GM18909 (cell line): ENCODE data around the gene CROCC2.

ENCODE experiments used
- ATAC-seq: cut with Tn5 transposase; IDR thresholded peaks from one replicate; pipeline ENCODE4 v1.9.1; 2021; ENCODE audit warnings: mild to moderate bottlenecking; ENCODE audit not compliant: unreplicated experiment, poor library complexity

CROCC2 gene

GRCh38 chr2:240875228-240876034 lies 30.7 kb upstream of the CROCC2 start:
- no peak for ATAC-seq

GRCh38 chr2:240876035-240876474 lies 30.1 kb upstream of the CROCC2 start:
- ATAC-seq = no peak

GRCh38 chr2:240876475-240877251 lies 29.5 kb upstream of the CROCC2 start:
- ATAC-seq = no peak

GRCh38 chr2:240877460-240878340 lies 28.4 kb upstream of the CROCC2 start:
- no peak for ATAC-seq

- no peak for ATAC-seq
Measured at GRCh38 chr2:240878341-240878936, 27.7 kb upstream of the CROCC2 start.

GRCh38 chr2:240879105-240879504 lies 27.0 kb upstream of the CROCC2 start:
- ATAC-seq = no peak

GRCh38 chr2:240881913-240882312 lies 24.2 kb upstream of the CROCC2 start:
- no peak for ATAC-seq

- no peak for ATAC-seq
Measured at GRCh38 chr2:240884221-240884620, 21.9 kb upstream of the CROCC2 start.

GRCh38 chr2:240884745-240885144 lies 21.4 kb upstream of the CROCC2 start:
- ATAC-seq = no peak

GRCh38 chr2:240885566-240885965 lies 20.6 kb upstream of the CROCC2 start:
- ATAC-seq = no peak

- ATAC-seq = no peak
Measured at GRCh38 chr2:240886023-240886565, 20.0 kb upstream of the CROCC2 start.

GRCh38 chr2:240886678-240887609 lies 19.2 kb upstream of the CROCC2 start:
- no peak for ATAC-seq

- ATAC-seq = no peak
Measured at GRCh38 chr2:240887631-240888030, 18.5 kb upstream of the CROCC2 start.

GRCh38 chr2:240888130-240888889 lies 17.8 kb upstream of the CROCC2 start:
- ATAC-seq = no peak

- no peak for ATAC-seq
Measured at GRCh38 chr2:240888890-240889573, 17.1 kb upstream of the CROCC2 start.

GRCh38 chr2:240889601-240890560 lies 16.3 kb upstream of the CROCC2 start:
- no peak for ATAC-seq
